Measurements from ENCODE around the gene DNM2.
"Not testable (repeated sequence)": the region's sequence is repeated elsewhere in the genome, so short reads cannot be mapped to it uniquely, and the experiment has no call there.

The DNM2 gene

GRCh38 chr19:10846500-10847202 is 128.8 kb downstream of the DNM2 start:
- Histone ChIP-seq H3K4me3 (ENCODE audit: low read length) (no peak overlapping the region), H3K27me3 (ENCODE audit: control insufficient read depth, insufficient read depth, low read length) (peaks cover 7% of the 10 kb centered on the region), H3K4me1 (ENCODE audit: control insufficient read depth, insufficient read depth, low read length) (no peaks in the 10 kb centered on the region), H3K36me3 (ENCODE audit: control insufficient read depth, insufficient read depth, low read length) (no peaks in the 10 kb centered on the region), H3K9me3 (ENCODE audit: control insufficient read depth, low read length) (no peaks in the 10 kb centered on the region), H3K9ac (ENCODE audit: low read length) (no peak overlapping the region)

DNA sequence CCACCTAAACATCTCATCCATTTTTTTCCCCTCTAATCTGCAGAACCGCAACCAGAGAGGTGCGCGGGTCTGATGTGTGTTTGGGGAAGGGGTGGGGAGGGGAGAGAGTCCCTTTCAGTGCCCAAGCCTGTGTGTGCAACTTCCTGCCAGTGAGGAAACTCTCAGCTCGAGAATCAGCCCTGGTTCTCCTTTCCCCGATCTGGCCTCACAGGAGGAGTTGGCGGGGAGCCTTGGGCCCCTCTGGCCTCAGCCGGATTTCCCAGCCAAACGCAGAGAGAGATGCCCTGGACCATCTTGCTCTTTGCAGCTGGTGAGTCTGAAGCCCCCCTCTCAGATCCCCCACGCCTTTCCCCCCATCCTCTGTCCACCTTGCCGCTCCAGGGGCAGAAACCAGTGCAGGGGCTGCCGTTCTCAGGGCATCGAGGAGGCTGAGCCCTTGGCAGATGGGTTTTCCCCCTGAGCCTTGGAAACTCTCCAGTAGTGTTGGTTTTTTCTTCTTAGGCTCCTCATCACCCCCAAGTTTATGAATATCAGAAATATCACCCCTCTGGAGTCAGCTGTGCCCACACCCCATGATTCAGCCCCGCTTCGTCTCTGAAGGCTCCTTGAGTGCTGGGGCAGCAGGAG is 130.5 kb downstream of the DNM2 start, which contains the start of gene C19orf38:
TSS of gene C19orf38 (plus strand) at position 186 of the 627 bp plus-strand sequence. CDS start at position 280, 94 bp downstream.
- no peak within 1 kb of the TSS for H3K4me3 ChIP-seq (ENCODE audit: low read length)
- H3K9me3 ChIP-seq (ENCODE audit: control insufficient read depth, low read length): no peaks in the 10 kb centered on the region
- H3K36me3 ChIP-seq (ENCODE audit: control insufficient read depth, insufficient read depth, low read length): no peaks in the 10 kb centered on the region
- no peak within 1 kb of the TSS for H3K9ac ChIP-seq (ENCODE audit: low read length)
- H3K4me1 ChIP-seq (ENCODE audit: control insufficient read depth, insufficient read depth, low read length): no peaks in the 10 kb centered on the region
- H3K27me3 ChIP-seq (ENCODE audit: control insufficient read depth, insufficient read depth, low read length): peaks cover 5% of the 10 kb centered on the region

- H3K4me3 ChIP-seq (ENCODE audit: low read length): no peak overlapping the region
- H3K9ac ChIP-seq (ENCODE audit: low read length): no peak overlapping the region
- no peaks in the 10 kb centered on the region for H3K9me3 ChIP-seq (ENCODE audit: control insufficient read depth, low read length)
- H3K4me1 ChIP-seq (ENCODE audit: control insufficient read depth, insufficient read depth, low read length): no peaks in the 10 kb centered on the region
- no peaks in the 10 kb centered on the region for H3K36me3 ChIP-seq (ENCODE audit: control insufficient read depth, insufficient read depth, low read length)
- peaks cover 4% of the 10 kb centered on the region for H3K27me3 ChIP-seq (ENCODE audit: control insufficient read depth, insufficient read depth, low read length)
Measured at GRCh38 chr19:10850631-10851030, 132.8 kb downstream of the DNM2 start.

DNA sequence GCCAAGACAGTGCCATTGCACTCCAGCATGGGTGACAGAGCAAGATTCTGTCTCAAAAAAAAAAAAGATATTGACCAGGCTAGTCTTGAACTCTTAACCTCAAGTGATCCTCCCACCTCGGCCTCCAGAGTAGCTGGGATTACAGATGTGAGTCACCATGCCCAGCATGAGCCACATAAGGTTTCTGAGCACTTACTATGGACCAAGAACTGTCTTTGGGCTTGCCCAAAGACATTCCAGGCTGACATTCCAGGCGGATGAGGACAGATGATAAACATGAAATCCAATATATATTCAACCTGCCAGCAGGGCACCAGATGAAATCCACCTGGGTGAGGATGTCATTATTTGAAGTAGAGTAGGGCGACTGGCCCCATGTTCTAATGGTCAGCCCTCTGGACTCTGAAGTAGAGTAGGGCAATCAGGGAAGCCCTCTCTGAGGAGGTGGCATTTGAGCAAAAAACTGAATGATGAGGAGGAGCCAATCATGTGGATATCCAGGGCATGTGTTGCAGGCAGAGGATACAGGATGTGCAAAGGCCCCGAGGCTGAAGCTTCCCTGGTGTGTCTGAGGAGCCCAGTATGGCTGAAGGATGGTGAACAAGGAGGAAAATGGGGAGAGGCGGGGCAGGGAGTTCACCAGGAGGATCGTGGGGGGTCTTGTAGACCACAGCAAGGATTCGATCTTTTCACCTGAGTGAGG is 134.4 kb downstream of the DNM2 start:
- no peak overlapping the region for H3K4me3 ChIP-seq (ENCODE audit: low read length)
- H3K4me1 ChIP-seq (ENCODE audit: control insufficient read depth, insufficient read depth, low read length): no peaks in the 10 kb centered on the region
- H3K9ac ChIP-seq (ENCODE audit: low read length): no peak overlapping the region
- no peaks in the 10 kb centered on the region for H3K9me3 ChIP-seq (ENCODE audit: control insufficient read depth, low read length)
- no peaks in the 10 kb centered on the region for H3K36me3 ChIP-seq (ENCODE audit: control insufficient read depth, insufficient read depth, low read length)
- H3K27me3 ChIP-seq (ENCODE audit: control insufficient read depth, insufficient read depth, low read length): peaks cover 4% of the 10 kb centered on the region

DNA sequence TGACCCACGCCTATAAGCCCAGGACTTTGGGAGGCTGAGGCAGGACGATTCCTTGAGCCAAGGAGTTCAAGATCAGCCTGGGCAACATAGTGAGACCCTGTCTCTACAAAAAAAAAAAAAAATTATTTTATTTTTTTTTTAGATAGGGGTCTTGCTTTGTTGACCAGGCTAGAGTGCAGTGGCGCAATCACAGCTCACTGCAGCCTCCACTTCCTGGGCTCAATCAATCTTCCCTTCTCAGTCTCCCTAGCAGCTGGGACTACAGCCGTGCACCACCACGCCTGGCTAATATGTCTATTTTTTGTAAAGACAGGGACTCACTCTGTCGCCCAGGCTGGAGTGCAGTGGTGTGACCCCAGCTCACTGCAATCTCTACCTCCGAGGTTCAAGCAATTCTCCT is 135.1 kb downstream of the DNM2 start:
- no peak overlapping the region for H3K9ac ChIP-seq (ENCODE audit: low read length)
- no peaks in the 10 kb centered on the region for H3K9me3 ChIP-seq (ENCODE audit: control insufficient read depth, low read length)
- no peaks in the 10 kb centered on the region for H3K4me1 ChIP-seq (ENCODE audit: control insufficient read depth, insufficient read depth, low read length)
- H3K27me3 ChIP-seq (ENCODE audit: control insufficient read depth, insufficient read depth, low read length): peaks cover 4% of the 10 kb centered on the region
- H3K36me3 ChIP-seq (ENCODE audit: control insufficient read depth, insufficient read depth, low read length): no peaks in the 10 kb centered on the region
- H3K4me3 ChIP-seq (ENCODE audit: low read length): no peak overlapping the region

DNA sequence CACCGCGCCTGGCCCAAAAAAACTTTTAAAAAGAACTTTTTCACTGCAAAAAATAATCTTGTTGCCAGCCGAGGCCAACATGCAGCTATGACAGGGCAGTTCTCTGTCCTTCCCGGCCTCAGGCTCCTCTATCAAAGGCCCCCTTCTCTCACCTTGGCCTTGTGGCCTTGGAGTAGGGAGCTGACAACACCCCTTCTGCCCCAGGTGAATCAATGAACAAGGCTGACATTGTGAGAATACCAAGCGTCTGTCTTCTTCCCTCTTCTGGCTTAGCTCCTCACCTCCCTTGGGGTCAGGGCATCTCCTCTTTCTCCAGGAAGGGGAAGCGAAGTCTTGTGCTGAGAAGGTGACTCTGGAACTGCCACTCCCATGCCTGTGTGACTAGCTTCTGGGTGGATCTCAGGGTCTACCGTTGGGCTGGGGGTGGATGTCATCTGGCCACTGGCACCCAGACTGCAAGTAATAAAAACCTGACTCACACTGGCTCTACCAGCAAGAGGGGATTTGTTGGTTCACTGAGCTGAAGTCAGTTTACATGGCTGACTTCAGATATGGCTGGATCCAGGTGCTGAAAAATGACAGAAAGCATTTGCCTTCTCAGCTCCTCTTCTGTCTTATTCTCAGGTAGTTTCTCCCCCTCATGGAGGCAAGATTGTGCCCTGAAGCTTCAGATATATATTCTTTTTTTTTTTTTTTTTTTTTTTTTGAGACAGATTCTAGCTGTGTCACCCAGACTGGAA is 136.6 kb downstream of the DNM2 start:
- Histone ChIP-seq H3K27me3 (ENCODE audit: control insufficient read depth, insufficient read depth, low read length) (no peaks in the 10 kb centered on the region), H3K4me3 (ENCODE audit: low read length) (no peak overlapping the region), H3K36me3 (ENCODE audit: control insufficient read depth, insufficient read depth, low read length) (no peaks in the 10 kb centered on the region), H3K4me1 (ENCODE audit: control insufficient read depth, insufficient read depth, low read length) (no peaks in the 10 kb centered on the region), H3K9ac (ENCODE audit: low read length) (no peak overlapping the region), H3K9me3 (ENCODE audit: control insufficient read depth, low read length) (no peaks in the 10 kb centered on the region)

DNA sequence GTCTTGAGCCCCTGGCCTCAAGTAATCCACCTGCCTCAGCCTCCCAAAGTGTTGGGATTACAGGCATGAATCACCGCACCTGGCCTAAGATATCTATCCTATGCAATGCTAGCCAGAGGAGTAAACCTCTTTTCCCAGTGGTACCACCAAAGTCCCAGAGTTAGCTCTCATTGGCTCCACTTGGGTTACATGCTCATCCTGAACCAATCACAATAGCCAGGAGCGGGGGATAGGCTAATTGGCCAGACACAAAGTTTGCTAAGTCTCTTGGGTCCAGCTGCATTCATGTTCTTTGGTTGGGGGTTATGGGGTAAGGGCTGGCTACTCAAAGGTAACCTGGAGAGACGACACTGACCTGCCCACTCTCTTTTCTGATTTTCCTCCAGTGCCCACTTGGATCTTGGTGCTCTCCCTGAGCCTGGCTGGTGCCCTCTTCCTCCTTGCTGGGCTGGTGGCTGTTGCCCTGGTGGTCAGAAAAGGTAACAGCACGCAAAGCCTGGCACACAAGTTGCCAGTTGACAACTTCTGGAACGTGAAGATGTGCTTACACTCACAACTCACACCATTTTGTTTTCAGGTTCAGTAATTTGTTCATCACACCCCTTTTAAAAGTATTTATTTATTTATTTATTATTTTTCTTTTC is 138.1 kb downstream of the DNM2 start:
- Histone ChIP-seq H3K4me3 (ENCODE audit: low read length) (no peak overlapping the region), H3K9ac (ENCODE audit: low read length) (no peak overlapping the region), H3K36me3 (ENCODE audit: control insufficient read depth, insufficient read depth, low read length) (no peaks in the 10 kb centered on the region), H3K9me3 (ENCODE audit: control insufficient read depth, low read length) (no peaks in the 10 kb centered on the region), H3K4me1 (ENCODE audit: control insufficient read depth, insufficient read depth, low read length) (no peaks in the 10 kb centered on the region), H3K27me3 (ENCODE audit: control insufficient read depth, insufficient read depth, low read length) (no peaks in the 10 kb centered on the region)

GRCh38 chr19:10856899-10857298 is 139.0 kb downstream of the DNM2 start:
- H3K9ac ChIP-seq (ENCODE audit: low read length); H3K4me3 ChIP-seq (ENCODE audit: low read length); H3K36me3 ChIP-seq (ENCODE audit: control insufficient read depth, insufficient read depth, low read length); H3K9me3 ChIP-seq (ENCODE audit: control insufficient read depth, low read length); H3K4me1 ChIP-seq (ENCODE audit: control insufficient read depth, insufficient read depth, low read length); H3K27me3 ChIP-seq (ENCODE audit: control insufficient read depth, insufficient read depth, low read length): not testable (repeated sequence)

DNA sequence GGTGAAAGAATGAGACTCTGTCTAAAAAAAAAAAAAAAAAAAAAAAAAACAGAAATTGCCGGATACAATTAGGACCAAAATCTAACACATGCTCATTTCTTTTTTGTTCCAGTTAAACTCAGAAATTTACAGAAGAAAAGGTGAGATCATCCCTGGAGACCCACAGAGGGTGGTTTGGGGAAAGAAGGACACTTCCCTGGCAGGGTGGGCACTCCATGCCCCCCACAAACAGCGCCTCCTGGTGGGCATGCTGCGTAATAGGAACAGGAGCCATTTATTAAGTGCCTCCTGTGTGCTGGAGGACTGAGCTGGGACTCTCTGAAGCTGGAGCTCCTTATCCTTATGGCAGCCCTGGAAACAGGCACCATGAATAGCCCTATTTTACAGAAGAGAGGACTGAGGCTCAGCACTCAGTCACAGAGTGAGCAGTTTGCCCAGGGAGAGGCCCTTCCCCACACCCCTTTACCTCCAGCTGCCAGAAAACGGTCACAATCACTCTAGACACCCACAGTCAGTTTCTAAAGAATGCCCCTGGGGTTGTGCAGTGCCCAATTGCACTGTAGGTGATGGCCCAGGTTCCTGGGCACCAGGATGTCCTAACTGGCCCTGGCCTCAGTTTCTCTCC is 140.4 kb downstream of the DNM2 start:
- H3K9me3 ChIP-seq (ENCODE audit: control insufficient read depth, low read length): no peaks in the 10 kb centered on the region
- no peak overlapping the region for H3K9ac ChIP-seq (ENCODE audit: low read length)
- H3K27me3 ChIP-seq (ENCODE audit: control insufficient read depth, insufficient read depth, low read length): no peaks in the 10 kb centered on the region

DNA sequence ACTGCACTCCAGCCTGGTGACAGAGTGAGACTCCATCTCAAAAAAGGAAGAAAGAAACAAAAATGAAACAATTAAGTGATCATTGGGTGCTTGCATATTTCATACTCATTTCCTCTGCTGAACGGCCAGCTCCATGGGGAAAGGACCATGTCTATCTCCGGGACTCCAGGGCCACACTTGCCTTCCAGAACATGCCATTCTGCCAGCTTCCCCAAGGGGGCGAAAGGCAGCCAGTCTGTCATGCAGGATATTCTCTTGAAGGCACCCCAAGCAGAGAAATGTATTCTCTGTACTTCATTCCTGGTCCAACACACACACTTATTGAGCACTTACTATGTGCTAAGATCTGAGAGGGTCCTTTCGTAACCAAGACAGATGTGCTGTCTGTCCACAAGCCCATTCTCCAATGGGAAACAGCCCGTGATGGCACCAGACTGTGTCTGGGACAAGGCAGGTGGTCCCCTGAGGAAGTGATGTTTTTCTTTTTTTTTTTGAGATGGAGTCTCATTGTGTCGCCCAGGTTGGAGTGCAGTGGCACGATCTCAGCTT is 143.3 kb downstream of the DNM2 start:
- no peaks in the 10 kb centered on the region for H3K36me3 ChIP-seq (ENCODE audit: control insufficient read depth, insufficient read depth, low read length)
- peaks cover 22% of the 10 kb centered on the region for H3K4me1 ChIP-seq (ENCODE audit: control insufficient read depth, insufficient read depth, low read length)
- no peak overlapping the region for H3K9ac ChIP-seq (ENCODE audit: low read length)
- no peak overlapping the region for H3K4me3 ChIP-seq (ENCODE audit: low read length)
- no peaks in the 10 kb centered on the region for H3K9me3 ChIP-seq (ENCODE audit: control insufficient read depth, low read length)
- H3K27me3 ChIP-seq (ENCODE audit: control insufficient read depth, insufficient read depth, low read length): no peaks in the 10 kb centered on the region

More for the DNA sequence above, 140.4 kb downstream of the DNM2 start:
- H3K4me3 ChIP-seq (ENCODE audit: low read length): no peak overlapping the region
- no peaks in the 10 kb centered on the region for H3K36me3 ChIP-seq (ENCODE audit: control insufficient read depth, insufficient read depth, low read length)
- peaks cover 8% of the 10 kb centered on the region for H3K4me1 ChIP-seq (ENCODE audit: control insufficient read depth, insufficient read depth, low read length)

- Histone ChIP-seq H3K36me3 (ENCODE audit: control insufficient read depth, insufficient read depth, low read length) (no peaks in the 10 kb centered on the region), H3K4me1 (ENCODE audit: control insufficient read depth, insufficient read depth, low read length) (peaks cover 22% of the 10 kb centered on the region), H3K4me3 (ENCODE audit: low read length) (no peak overlapping the region), H3K9me3 (ENCODE audit: control insufficient read depth, low read length) (no peaks in the 10 kb centered on the region), H3K27me3 (ENCODE audit: control insufficient read depth, insufficient read depth, low read length) (no peaks in the 10 kb centered on the region), H3K9ac (ENCODE audit: low read length) (no peak overlapping the region)
Measured at GRCh38 chr19:10862561-10863106, 144.8 kb downstream of the DNM2 start.
